IMR-90 (cell line): ENCODE measurements around the gene TMEM52. TPM values are rescaled to one million over a fixed set of nuclear protein-coding genes. Genes with fewer than 3 reads are reported as not detected.

ENCODE experiments used
- ATAC-seq: fragments of 200-7000 bp; cut with Tn5 transposase; 2 replicates; pipeline ENCODE4 v1.9.1; 2020; ENCODE audit warnings: low read depth, mild to moderate bottlenecking, moderate library complexity
- BruUV-seq: library from RNA; stranded (reverse); fragments of 400-500 nt; replicated peaks from 2 replicates; lab custom pipeline; 2021; lab: Mats Ljungman, UMichigan
- CTCF ChIA-PET: fragments of 300-600 bp; formaldehyde crosslinking; extraction: SDS; loops from one replicate; lab custom pipeline; 2021; ENCODE audit warnings: antibody characterized with exemption; lab: Yijun Ruan, JAX
- POLR2A ChIA-PET: fragments of 300-600 bp; sonication (Branson Sonifier 250); formaldehyde crosslinking; loops from one replicate; lab custom pipeline; 2022; ENCODE audit warnings: antibody characterized with exemption; ENCODE audit not compliant: unreplicated experiment; lab: Charles Lee
- DNase-seq: peaks from one replicate; pipeline ENCODE4 v3.0.0; 2013
- H2AFZ ChIP-seq: replicated peaks from 2 replicates; pipeline ENCODE3; 2013; ENCODE audit warnings: low read length, mild to moderate bottlenecking; ENCODE audit not compliant: poor library complexity
- H2AK5ac ChIP-seq: 2 replicates; pipeline ENCODE4 v1.6.1; 2013; ENCODE audit warnings: low read depth, low read length, inconsistent platforms
- H2AK9ac ChIP-seq: replicated peaks from 2 replicates; pipeline ENCODE3; 2013; ENCODE audit warnings: mild to moderate bottlenecking, low read depth, low read length, moderate library complexity; ENCODE audit not compliant: poor library complexity
- H2BK120ac ChIP-seq: 2 replicates; pipeline ENCODE4 v1.6.1; 2013; ENCODE audit warnings: low read depth, low read length, inconsistent platforms
- H2BK15ac ChIP-seq: 3 replicates; pipeline ENCODE4 v1.6.1; 2013; ENCODE audit warnings: low read depth, low read length, inconsistent platforms
- H2BK20ac ChIP-seq: 2 replicates; pipeline ENCODE4 v1.6.1; 2013; ENCODE audit warnings: low read depth, mild to moderate bottlenecking, inconsistent platforms, low read length, moderate library complexity
- H2BK5ac ChIP-seq: 2 replicates; pipeline ENCODE4 v1.6.1; 2013; ENCODE audit warnings: mild to moderate bottlenecking, low read depth, low read length, inconsistent platforms; ENCODE audit not compliant: poor library complexity, severe bottlenecking
- H3K14ac ChIP-seq: replicated peaks from 2 replicates; pipeline ENCODE4 v1.6.1; 2013; ENCODE audit warnings: low read depth, low read length, inconsistent platforms
- H3K18ac ChIP-seq: 2 replicates; pipeline ENCODE4 v1.6.1; 2013; ENCODE audit warnings: low read depth, low read length, control low read depth
- H3K23ac ChIP-seq: 2 replicates; pipeline ENCODE4 v1.6.1; 2013; ENCODE audit warnings: low read depth, low read length, inconsistent platforms
- H3K27ac ChIP-seq: 2 replicates; pipeline ENCODE4 v1.5.1; 2013; ENCODE audit warnings: mild to moderate bottlenecking, control low read depth, low read length; ENCODE audit not compliant: insufficient read depth
- H3K27me3 ChIP-seq: 2 replicates; pipeline ENCODE4 v1.6.1; 2013; ENCODE audit warnings: low read length; ENCODE audit not compliant: control insufficient read depth, insufficient read depth
- H3K36me3 ChIP-seq: 2 replicates; pipeline ENCODE4 v1.6.1; 2013; ENCODE audit warnings: low read length, mixed read lengths; ENCODE audit not compliant: control insufficient read depth, insufficient read depth
- H3K4ac ChIP-seq: 2 replicates; pipeline ENCODE4 v1.6.1; 2013; ENCODE audit warnings: low read depth, low read length, inconsistent platforms
- H3K4me1 ChIP-seq: 2 replicates; pipeline ENCODE4 v1.6.1; 2013; ENCODE audit warnings: low read length, mixed read lengths; ENCODE audit not compliant: control insufficient read depth, insufficient read depth
- H3K4me2 ChIP-seq: 2 replicates; pipeline ENCODE4 v1.6.1; 2013; ENCODE audit warnings: low read depth, mild to moderate bottlenecking, control low read depth, low read length, moderate library complexity
- H3K4me3 ChIP-seq: 2 replicates; pipeline ENCODE4 v1.5.1; 2013; ENCODE audit warnings: low read depth, mild to moderate bottlenecking, control low read depth, low read length, moderate library complexity; ENCODE audit not compliant: insufficient read depth
- H3K56ac ChIP-seq: 2 replicates; pipeline ENCODE4 v1.6.1; 2013; ENCODE audit warnings: low read length, inconsistent platforms; ENCODE audit not compliant: insufficient read depth; ENCODE audit errors: extremely low read depth
- H3K79me1 ChIP-seq, 2 experiments: 2 replicates each; pipeline ENCODE4 v1.6.1; 2013; ENCODE audit warnings: low read length in 2 of 2, inconsistent platforms in 1 of 2, low read depth in 1 of 2
- H3K9ac ChIP-seq: 2 replicates; pipeline ENCODE4 v1.6.1; 2013; ENCODE audit warnings: low read depth, low read length, control low read depth
- H3K9me1 ChIP-seq: 2 replicates; pipeline ENCODE4 v1.6.1; 2013; ENCODE audit warnings: low read length, inconsistent platforms; ENCODE audit not compliant: insufficient read depth
- H3K9me3 ChIP-seq: 2 replicates; pipeline ENCODE4 v1.6.1; 2013; ENCODE audit warnings: low read length; ENCODE audit not compliant: control insufficient read depth, insufficient read depth
- H4K20me1 ChIP-seq: 2 replicates; pipeline ENCODE4 v1.6.1; 2013; ENCODE audit warnings: low read length, inconsistent platforms; ENCODE audit not compliant: insufficient read depth
- H4K5ac ChIP-seq: 2 replicates; pipeline ENCODE4 v1.6.1; 2013; ENCODE audit warnings: mild to moderate bottlenecking, low read depth, low read length, control low read depth
- H4K8ac ChIP-seq, 2 experiments: 2 replicates each; pipeline ENCODE4 v1.6.1; 2013; ENCODE audit warnings: low read depth in 2 of 2, low read length in 2 of 2, control low read depth in 1 of 2, inconsistent platforms in 1 of 2
- H4K91ac ChIP-seq: 2 replicates; pipeline ENCODE4 v1.6.1; 2013; ENCODE audit warnings: low read depth, low read length, inconsistent platforms; ENCODE audit not compliant: insufficient read depth
- BHLHE40 ChIP-seq: fragments of 150-350 bp; IDR thresholded peaks from 2 replicates; pipeline ENCODE4 v1.6.1; 2016; ENCODE audit warnings: mild to moderate bottlenecking, low read depth, low read length
- CEBPB ChIP-seq: IDR thresholded peaks from 2 replicates; pipeline ENCODE4 v1.6.1; 2012; ENCODE audit warnings: low read depth, low read length, improper control_type of control experiment
- CTCF ChIP-seq: conservative IDR thresholded peaks from 2 replicates; pipeline ENCODE4 v1.5.1; 2012; ENCODE audit warnings: mild to moderate bottlenecking, low read depth, low read length, improper control_type of control experiment
- MAFK ChIP-seq: IDR thresholded peaks from 2 replicates; pipeline ENCODE4 v1.6.1; 2012; ENCODE audit warnings: low read depth, low read length, improper control_type of control experiment
- MAZ ChIP-seq: IDR thresholded peaks from 2 replicates; pipeline ENCODE4 v1.6.1; 2012; ENCODE audit warnings: low read depth, mild to moderate bottlenecking, low read length, improper control_type of control experiment, moderate library complexity, borderline replicate concordance
- NFE2L2 ChIP-seq: fragments of 150-350 bp; IDR thresholded peaks from 2 replicates; pipeline ENCODE4 v1.6.1; 2016; ENCODE audit warnings: low read depth, mild to moderate bottlenecking, low read length
- RFX5 ChIP-seq: IDR thresholded peaks from 2 replicates; pipeline ENCODE4 v1.8.0; 2012; ENCODE audit warnings: low read depth, mild to moderate bottlenecking, low read length, moderate library complexity
- WGBS, 2 experiments: methylation state at CpG; one replicate each; pipeline versions ENCODE4 v1.1.5 to v1.1.7; 2013; ENCODE audit warnings: missing lambda C conversion rate in 2 of 2; ENCODE audit not compliant: insufficient read length in 1 of 2; ENCODE audit errors: extremely low coverage in 2 of 2; 5-methylcytosine and 5-hydroxymethylcytosine counted together
- dilution Hi-C: fragments of 300-500 bp; cut with HindIII; formaldehyde crosslinking; loops from one replicate; pipeline ENCODE4 v1.14.3; 2018; ENCODE audit warnings: low sequenced_read_pairs; ENCODE audit not compliant: unreplicated experiment
- in situ Hi-C: fragments of 300-500 bp; cut with MboI; formaldehyde crosslinking; loops from 3 replicates; pipeline ENCODE4 v1.14.3; 2019; ENCODE audit warnings: low sequenced_read_pairs, inconsistent platforms, mixed read lengths
- intact Hi-C: fragments of 100-400 bp; cut with micrococcal nuclease; formaldehyde crosslinking; loops from 2 replicates; pipeline ENCODE4 v1.10.0; 2022
- polyA plus RNA-seq, 3 experiments: library from polyadenylated mRNA; depleted of rRNA; stranded (reverse); fragments of >200 nt; gene quantifications; 2 replicates each; pipeline ENCODE4 v1.2.3, GENCODE V29; 2012; ENCODE audit warnings: low replicate concordance in 1 of 3
- total RNA-seq: library from RNA; depleted of rRNA; stranded (reverse); fragments of >200 nt; gene quantifications from 2 replicates; pipeline ENCODE4 v1.2.3, GENCODE V29; 2012

The TMEM52 gene
- total and polyA plus RNA-seq, 2 of the 4 experiments (the other 2 are of a cell fraction): 0.54 to 1.3 TPM

- BruUV-seq: no TSS peak
- DNase-seq: no peak
- Histone ChIP-seq H3K9me1 (peaks cover 60% of the 10 kb centered on the region), H2BK5ac (no peak overlapping the region), H4K8ac (no peak overlapping the region), H3K14ac (no peak overlapping the region), H3K79me1 (peaks cover 0 to 69% of the 10 kb centered on the region in 2 experiments; a peak in 2 of 4 replicates), H2BK15ac (no peak overlapping the region), H3K4me1 (peaks cover 20% of the 10 kb centered on the region), H3K18ac (no peak overlapping the region), H3K27me3 (no peaks in the 10 kb centered on the region), H3K36me3 (peaks cover 25% of the 10 kb centered on the region), H2AFZ (no peak overlapping the region), H3K27ac (no peak overlapping the region), H2AK5ac (no peak overlapping the region), H3K4ac (no peak overlapping the region), H2AK9ac (no peak overlapping the region), H4K20me1 (peaks cover 100% of the 10 kb centered on the region), H3K56ac (no peak overlapping the region), H2BK20ac (no peak overlapping the region), H3K23ac (0 out of 2 replicates have a peak overlapping the region, but pooled peaks have one; percentile 21), H2BK120ac (no peak overlapping the region), H3K4me2 (no peak overlapping the region), H4K5ac (no peak overlapping the region), H3K4me3 (no peak overlapping the region), H3K9ac (no peak overlapping the region), H4K91ac (no peak overlapping the region), H3K9me3 (no peaks in the 10 kb centered on the region)
- in situ Hi-C loops (no loop called here), dilution Hi-C loops (no loop called here), intact Hi-C loops (no loop called here)
- no CpG with 5 or more reads among the region's 2 CpGs for WGBS, 2 experiments
- TF ChIP-seq NFE2L2 (no peak), MAZ (no peak), CEBPB (no peak), MAFK (no peak), RFX5 (no peak), CTCF (no peak), BHLHE40 (no peak)
- CTCF ChIA-PET: no interaction called here
- no peak for ATAC-seq
- POLR2A ChIA-PET: no interaction called here
Measured at GRCh38 chr1:1873186-1873585, 45.9 kb downstream of the TMEM52 start.
